H1 (cell line): ENCODE results near the gene CNPY3. TPM values are rescaled to one million over a fixed set of nuclear protein-coding genes. Genes with fewer than 3 reads are reported as not detected.

Source experiments
- polyA plus RNA-seq, 7 experiments: library from polyadenylated mRNA; depleted of rRNA in 3 of 7; stranded (reverse) in 5 of 7; unstranded in 2 of 7; fragments of >200 nt in 5 of 7; fragments of 200-250 nt in 2 of 7; gene quantifications; 1 replicate in 5 of 7; 2 replicates in 1 of 7; 4 replicates in 1 of 7; pipeline versions ENCODE4 v1.2.1 to v1.2.3, GENCODE V29; 2011 to 2013; ENCODE audit warnings: missing spikeins in 2 of 7, mixed read lengths in 2 of 7
- total RNA-seq: library from RNA; stranded (reverse); fragmentation: NEBNext Ultra II Directional; extraction: Animal tissue kit (Norgen Biotek cat#: 25700); gene quantifications from 2 replicates; pipeline ENCODE4 v1.2.1, GENCODE V29; 2021
- TF ChIP-seq, protein P1 (sequence below): IDR thresholded peaks from 2 replicates; pipeline ENCODE4 v1.6.1; 2012; ENCODE audit warnings: low read length, inconsistent platforms

The CNPY3 gene
- total and polyA plus RNA-seq, 2 of the 8 experiments (the other 6 are each of a cell fraction or from before 2014, with no cell fraction given): 49.6 to 64.5 TPM

DNA sequence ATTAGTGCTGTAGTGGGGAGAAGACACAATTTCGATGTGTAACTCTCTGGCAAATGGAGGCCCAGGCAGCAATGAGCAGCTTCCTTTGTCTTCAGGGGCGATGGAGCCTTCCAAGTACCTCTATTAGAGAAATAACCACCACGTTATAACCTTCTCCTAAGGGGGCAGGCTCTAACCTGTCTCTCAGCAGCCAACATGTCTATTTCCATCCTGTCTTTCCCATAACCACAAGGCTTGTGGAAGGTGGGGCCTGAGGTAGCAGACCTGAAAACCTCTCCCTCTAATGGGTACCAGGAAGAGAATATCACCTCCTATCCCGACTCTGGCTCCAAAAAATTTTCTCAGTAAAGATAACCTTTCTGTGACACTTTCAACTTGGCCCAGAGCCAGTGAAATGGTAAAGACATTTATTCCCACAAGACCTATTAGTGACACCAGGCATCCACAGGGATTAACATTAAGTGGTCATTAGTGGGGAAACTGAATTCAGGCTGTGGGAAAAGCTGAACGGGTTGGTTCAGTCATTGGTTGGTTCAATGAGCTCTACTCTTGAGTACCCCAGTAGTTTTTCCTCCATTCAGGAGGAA lies 45.7 kb downstream of the CNPY3 start (continued):
- TF ChIP-seq, protein P1, sequence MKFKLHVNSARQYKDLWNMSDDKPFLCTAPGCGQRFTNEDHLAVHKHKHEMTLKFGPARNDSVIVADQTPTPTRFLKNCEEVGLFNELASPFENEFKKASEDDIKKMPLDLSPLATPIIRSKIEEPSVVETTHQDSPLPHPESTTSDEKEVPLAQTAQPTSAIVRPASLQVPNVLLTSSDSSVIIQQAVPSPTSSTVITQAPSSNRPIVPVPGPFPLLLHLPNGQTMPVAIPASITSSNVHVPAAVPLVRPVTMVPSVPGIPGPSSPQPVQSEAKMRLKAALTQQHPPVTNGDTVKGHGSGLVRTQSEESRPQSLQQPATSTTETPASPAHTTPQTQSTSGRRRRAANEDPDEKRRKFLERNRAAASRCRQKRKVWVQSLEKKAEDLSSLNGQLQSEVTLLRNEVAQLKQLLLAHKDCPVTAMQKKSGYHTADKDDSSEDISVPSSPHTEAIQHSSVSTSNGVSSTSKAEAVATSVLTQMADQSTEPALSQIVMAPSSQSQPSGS: no peak
